Gastrocnemius medialis (tissue), 4 donors: ENCODE results near the gene ZNF133.

Experiments used
- POLR2A ChIP-seq, 2 donors: fragments of 450-650 bp; IDR thresholded peaks; one replicate each; pipeline ENCODE4 v1.6.1; 2017; ENCODE audit warnings: antibody characterized with exemption in 2 of 2, mild to moderate bottlenecking in 2 of 2, moderate library complexity in 2 of 2
- TF ChIP-seq, protein P1 (sequence below), 5 experiments: fragments of 450-650 bp in 3 of 5; fragments of 200-600 bp in 2 of 5; sonication (generic) in 2 of 5; IDR thresholded peaks in 4 of 5; conservative IDR thresholded peaks in 1 of 5; 1 replicate in 4 of 5; 2 replicates in 1 of 5; pipeline ENCODE4 v1.5.1; 2016 to 2019; ENCODE audit warnings: antibody characterized with exemption in 5 of 5, mild to moderate bottlenecking in 3 of 5, moderate library complexity in 3 of 5

DNA sequence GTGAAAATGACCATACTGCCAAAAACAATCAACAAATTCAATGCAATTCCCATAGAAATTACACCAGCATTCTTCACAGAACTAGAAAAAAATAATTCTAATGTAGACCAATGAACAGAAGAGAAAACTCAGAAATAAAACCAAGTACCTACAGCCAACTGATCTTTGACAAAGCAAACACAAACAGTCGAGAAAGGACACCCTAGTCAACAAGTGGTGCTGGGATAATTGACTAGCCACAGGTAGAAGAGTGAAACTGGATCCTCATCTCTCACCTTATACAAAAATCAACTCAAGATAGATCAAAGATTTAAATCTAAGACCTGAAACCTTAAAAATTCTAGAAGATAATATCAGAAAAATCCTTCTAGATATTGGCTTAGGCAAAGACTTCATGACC, 44.5 kb upstream of the ZNF133 start:
- no peak for TF ChIP-seq POLR2A (IDR thresholded peaks at IDR 0.05)
- TF ChIP-seq, protein P1, sequence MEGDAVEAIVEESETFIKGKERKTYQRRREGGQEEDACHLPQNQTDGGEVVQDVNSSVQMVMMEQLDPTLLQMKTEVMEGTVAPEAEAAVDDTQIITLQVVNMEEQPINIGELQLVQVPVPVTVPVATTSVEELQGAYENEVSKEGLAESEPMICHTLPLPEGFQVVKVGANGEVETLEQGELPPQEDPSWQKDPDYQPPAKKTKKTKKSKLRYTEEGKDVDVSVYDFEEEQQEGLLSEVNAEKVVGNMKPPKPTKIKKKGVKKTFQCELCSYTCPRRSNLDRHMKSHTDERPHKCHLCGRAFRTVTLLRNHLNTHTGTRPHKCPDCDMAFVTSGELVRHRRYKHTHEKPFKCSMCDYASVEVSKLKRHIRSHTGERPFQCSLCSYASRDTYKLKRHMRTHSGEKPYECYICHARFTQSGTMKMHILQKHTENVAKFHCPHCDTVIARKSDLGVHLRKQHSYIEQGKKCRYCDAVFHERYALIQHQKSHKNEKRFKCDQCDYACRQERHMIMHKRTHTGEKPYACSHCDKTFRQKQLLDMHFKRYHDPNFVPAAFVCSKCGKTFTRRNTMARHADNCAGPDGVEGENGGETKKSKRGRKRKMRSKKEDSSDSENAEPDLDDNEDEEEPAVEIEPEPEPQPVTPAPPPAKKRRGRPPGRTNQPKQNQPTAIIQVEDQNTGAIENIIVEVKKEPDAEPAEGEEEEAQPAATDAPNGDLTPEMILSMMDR (IDR thresholded peaks at IDR 0.05 in 4 of 5, conservative IDR thresholded peaks at IDR 0.05 in 1 of 5), result no peak
